HepG2 (cell line): Measurements from ENCODE around the gene C1QL2. TPM values are rescaled to one million over a fixed set of nuclear protein-coding genes. Genes with fewer than 3 reads are reported as not detected.

Experiments
- ATAC-seq: fragments of 200-7000 bp; cut with Tn5 transposase; 3 replicates; pipeline ENCODE4 v1.9.1; 2020; ENCODE audit warnings: mild to moderate bottlenecking, moderate library complexity
- BruUV-seq: library from RNA; stranded (reverse); fragments of 400-500 nt; replicated peaks from 2 replicates; lab custom pipeline; 2021; lab: Mats Ljungman, UMichigan
- CTCF ChIA-PET: fragments of 300-600 bp; formaldehyde crosslinking; extraction: SDS; loops from one replicate; lab custom pipeline; 2021; ENCODE audit warnings: low total read pairs, inconsistent platforms, low intra/inter-chr PET ratio; lab: Yijun Ruan, JAX
- POLR2A ChIA-PET: fragments of 350-600 bp; sonication (Branson Sonifier 250); formaldehyde crosslinking; loops from one replicate; lab custom pipeline; 2020; ENCODE audit warnings: antibody characterized with exemption, inconsistent platforms; lab: Yijun Ruan, JAX
- DNase-seq: peaks from one replicate; pipeline ENCODE4 v3.0.0-alpha.2; 2015; ENCODE audit warnings: low spot score
- FAIRE-seq: peaks from 3 replicates; lab custom pipeline; 2011; peaks lifted over from hg19 to GRCh38; lab: Jason Lieb, UNC
- H2AFZ ChIP-seq: one replicate; pipeline ENCODE4 v1.6.1; 2011; ENCODE audit warnings: low read length, inconsistent platforms
- H3K27ac ChIP-seq: fragments of 300-600 bp; 3 replicates; pipeline ENCODE4 v1.8.0; 2011; ENCODE audit warnings: mixed run types, mild to moderate bottlenecking, mixed read lengths, low read length, inconsistent platforms; ENCODE audit not compliant: insufficient read depth; ENCODE audit errors: extremely low read length
- H3K27me3 ChIP-seq, 2 experiments: fragments of 200-600 bp in 1 of 2; 2 replicates in 1 of 2; 3 replicates in 1 of 2; pipeline versions ENCODE4 v1.6.0 to v1.8.0; 2011; ENCODE audit warnings: low read length in 2 of 2, mild to moderate bottlenecking in 2 of 2, moderate library complexity in 2 of 2, inconsistent platforms in 1 of 2; ENCODE audit not compliant: insufficient read depth in 2 of 2, control insufficient read depth in 1 of 2
- H3K36me3 ChIP-seq, 2 experiments: fragments of 200-600 bp in 1 of 2; replicated peaks in 1 of 2; 2 replicates in 1 of 2; 3 replicates in 1 of 2; pipeline versions ENCODE4 v1.5.1 to v1.8.0; 2011; ENCODE audit warnings: low read length in 2 of 2, inconsistent platforms in 1 of 2; ENCODE audit not compliant: insufficient read depth in 2 of 2, control insufficient read depth in 1 of 2
- H3K4me1 ChIP-seq: 2 replicates; pipeline ENCODE4 v1.5.1; 2012; ENCODE audit warnings: low read length, inconsistent platforms; ENCODE audit not compliant: insufficient read depth
- H3K4me2 ChIP-seq: 2 replicates; pipeline ENCODE4 v1.6.0; 2011; ENCODE audit warnings: low read depth, low read length, inconsistent platforms
- H3K4me3 ChIP-seq, 3 experiments: fragments of 200-600 bp in 1 of 3; sonication (generic), shearing (Covaris generic) in 1 of 3; replicated peaks in 1 of 3; 2 replicates each; pipeline ENCODE4 v1.5.1; 2011 to 2016; ENCODE audit warnings: low read length in 3 of 3, inconsistent platforms in 2 of 3, low read depth in 2 of 3, mild to moderate bottlenecking in 2 of 3, control low read depth in 1 of 3, mixed read lengths in 1 of 3; ENCODE audit not compliant: insufficient read depth in 1 of 3
- H3K79me2 ChIP-seq: one replicate; pipeline ENCODE4 v1.6.1; 2011; ENCODE audit warnings: low read length, inconsistent platforms; ENCODE audit not compliant: insufficient read depth
- H3K9ac ChIP-seq: 2 replicates; pipeline ENCODE4 v1.6.0; 2011; ENCODE audit warnings: mild to moderate bottlenecking, low read depth, low read length, inconsistent platforms; ENCODE audit not compliant: insufficient read depth
- H3K9me3 ChIP-seq: 2 replicates; pipeline ENCODE4 v1.5.1; 2012; ENCODE audit warnings: mild to moderate bottlenecking, low read length
- H4K20me1 ChIP-seq: 2 replicates; pipeline ENCODE4 v1.6.0; 2011; ENCODE audit warnings: inconsistent platforms, mild to moderate bottlenecking, low read length, moderate library complexity; ENCODE audit not compliant: insufficient read depth
- FOSL1 ChIP-seq: sonication (generic); formaldehyde crosslinking; IDR thresholded peaks from 2 replicates; pipeline ENCODE4 v1.9.0; 2021; ENCODE audit warnings: missing genetic modification reagents, borderline replicate concordance
- FOXA1 ChIP-seq, 2 experiments: fragments of 450-650 bp in 1 of 2; sonication (generic) in 1 of 2; formaldehyde crosslinking in 1 of 2; IDR thresholded peaks; 2 replicates each; pipeline versions ENCODE4 v1.4.0 to v1.6.1; 2016 to 2020; ENCODE audit warnings: missing genetic modification reagents in 1 of 2
- GATA4 ChIP-seq: sonication (generic); IDR thresholded peaks from 2 replicates; pipeline ENCODE4 v1.6.1; 2016; ENCODE audit warnings: antibody characterized with exemption, low read depth, borderline replicate concordance
- GPN1 ChIP-seq: sonication (generic); formaldehyde crosslinking; IDR thresholded peaks from 2 replicates; pipeline ENCODE4 v1.5.1; 2020; ENCODE audit warnings: missing genetic modification reagents, borderline replicate concordance
- GZF1 ChIP-seq: sonication (generic); formaldehyde crosslinking; IDR thresholded peaks from 2 replicates; pipeline ENCODE4 v1.5.1; 2020; ENCODE audit warnings: mild to moderate bottlenecking, missing genetic modification reagents
- NR0B2 ChIP-seq: sonication (generic); formaldehyde crosslinking; IDR thresholded peaks from 2 replicates; pipeline ENCODE4 v1.4.0; 2020; ENCODE audit warnings: mild to moderate bottlenecking, missing genetic modification reagents
- PREB ChIP-seq: sonication (generic); formaldehyde crosslinking; IDR thresholded peaks from 2 replicates; pipeline ENCODE4 v1.4.0; 2020; ENCODE audit warnings: missing genetic modification reagents
- PRMT3 ChIP-seq: sonication (generic); formaldehyde crosslinking; IDR thresholded peaks from 2 replicates; pipeline ENCODE4 v1.8.1; 2022; ENCODE audit warnings: low read depth, mild to moderate bottlenecking, moderate library complexity, missing genetic modification reagents, borderline replicate concordance
- SOX6 ChIP-seq, 2 experiments: fragments of 450-650 bp in 1 of 2; sonication (generic) in 1 of 2; formaldehyde crosslinking in 1 of 2; IDR thresholded peaks; 2 replicates each; pipeline versions ENCODE4 v1.4.0 to v1.6.1; 2017 to 2020; ENCODE audit warnings: antibody characterized with exemption in 1 of 2, mild to moderate bottlenecking in 1 of 2, missing genetic modification reagents in 1 of 2
- SP5 ChIP-seq: IDR thresholded peaks from 2 replicates; pipeline ENCODE4 v1.6.1; 2016; ENCODE audit warnings: low read depth, borderline replicate concordance
- YEATS2 ChIP-seq: sonication (generic); formaldehyde crosslinking; IDR thresholded peaks from 2 replicates; pipeline ENCODE4 v1.4.0; 2020; ENCODE audit warnings: missing genetic modification reagents, borderline replicate concordance
- ZFP91 ChIP-seq: sonication (generic); formaldehyde crosslinking; IDR thresholded peaks from 2 replicates; pipeline ENCODE4 v1.9.0; 2022; ENCODE audit warnings: missing genetic modification reagents, mild to moderate bottlenecking, borderline replicate concordance
- ZNF101 ChIP-seq: sonication (generic); formaldehyde crosslinking; IDR thresholded peaks from 2 replicates; pipeline ENCODE4 v1.4.0; 2020; ENCODE audit warnings: mild to moderate bottlenecking, low read depth, missing genetic modification reagents, borderline replicate concordance
- ZNF235 ChIP-seq: sonication (generic); formaldehyde crosslinking; IDR thresholded peaks from 2 replicates; pipeline ENCODE4 v1.8.1; 2023; ENCODE audit warnings: mild to moderate bottlenecking, missing genetic modification reagents, borderline replicate concordance
- ZNF251 ChIP-seq: sonication (generic); formaldehyde crosslinking; IDR thresholded peaks from 2 replicates; pipeline ENCODE4 v1.9.0; 2021; ENCODE audit warnings: mild to moderate bottlenecking, missing genetic modification reagents
- ZNF263 ChIP-seq: sonication (generic); formaldehyde crosslinking; IDR thresholded peaks from 2 replicates; pipeline ENCODE4 v1.4.0; 2020; ENCODE audit warnings: missing genetic modification reagents
- ZNF510 ChIP-seq: sonication (generic); formaldehyde crosslinking; IDR thresholded peaks from 2 replicates; pipeline ENCODE4 v1.4.0; 2020; ENCODE audit warnings: low read depth, mild to moderate bottlenecking, missing genetic modification reagents
- ZNF619 ChIP-seq: sonication (generic); formaldehyde crosslinking; IDR thresholded peaks from 2 replicates; pipeline ENCODE4 v1.4.0; 2020; ENCODE audit warnings: mild to moderate bottlenecking, missing genetic modification reagents
- WGBS: methylation state at CpG from one replicate; pipeline ENCODE4 v1.1.6; 2017; ENCODE audit warnings: low lambda C conversion rate; 5-methylcytosine and 5-hydroxymethylcytosine counted together
- in situ Hi-C: cut with HindIII; loops from 2 replicates; pipeline ENCODE4 v1.10.0; 2017; ENCODE audit warnings: low pct_unique_long_range_greater_than_20kb; ENCODE audit not compliant: extremely low pct_ligation_motif_present
- intact Hi-C: fragments of 100-400 bp; cut with micrococcal nuclease; formaldehyde crosslinking; loops from one replicate; pipeline ENCODE4 v1.10.0; 2022; ENCODE audit not compliant: unreplicated experiment
- polyA plus RNA-seq, 8 experiments: library from polyadenylated mRNA; depleted of rRNA in 3 of 8; stranded (reverse) in 7 of 8; unstranded in 1 of 8; fragments of >200 nt; fragmentation: Illumina TruSeq in 4 of 8; extraction: Trizol in 4 of 8; gene quantifications; 2 replicates each; pipeline versions ENCODE4 v1.2.1 to v1.2.3, GENCODE V29; 2011 to 2016; ENCODE audit warnings: low read depth in 4 of 8, missing spikeins in 1 of 8, mixed read lengths in 1 of 8; ENCODE audit not compliant: insufficient read depth in 1 of 8
- total RNA-seq, 5 experiments: library from RNA; depleted of rRNA; stranded (reverse); fragments of >200 nt; fragmentation: Illumina TruSeq; extraction: Trizol; gene quantifications; 2 replicates each; pipeline ENCODE4 v1.2.3, GENCODE V29; 2016; ENCODE audit warnings: low read depth in 1 of 5

C1QL2 gene
- total and polyA plus RNA-seq, 2 of the 13 experiments (the other 11 are each of a cell fraction or from before 2014, with no cell fraction given), result not detected

- POLR2A ChIA-PET, result no interaction called here
Measured at GRCh38 chr2:119114266-119114665, 44.3 kb downstream of the C1QL2 start.

GRCh38 chr2:119113489-119113770 is 45.1 kb downstream of the C1QL2 start:
- no peaks in the 10 kb centered on the region for H3K36me3 ChIP-seq
- no peaks in the 10 kb centered on the region for H3K79me2 ChIP-seq
- H3K9me3 ChIP-seq, result no peaks in the 10 kb centered on the region
- peaks cover 3 to 23% of the 10 kb centered on the region in 2 experiments; a peak in 3 of 5 replicates for H3K27me3 ChIP-seq
- no peaks in the 10 kb centered on the region; the same call in 1 of the 2 replicates for H4K20me1 ChIP-seq
- CTCF ChIA-PET, result no interaction called here
- in situ Hi-C loops, result no loop called here
- H3K4me1 ChIP-seq, result no peaks in the 10 kb centered on the region
- BruUV-seq, result no TSS peak
- no peak overlapping the region for H3K9ac ChIP-seq
- H3K4me2 ChIP-seq, result no peak overlapping the region
- FAIRE-seq, result no peak
- no peak for ATAC-seq
- no peak overlapping the region for H3K4me3 ChIP-seq
- POLR2A ChIA-PET, result no interaction called here
- no peak overlapping the region for H2AFZ ChIP-seq
- 42% methylated on average over 3 of the region's 4 CpGs for whole genome bisulfite sequencing
- H3K27ac ChIP-seq, result no peak overlapping the region
- DNase-seq, result no peak
- intact Hi-C loops, result no loop called here
- TF ChIP-seq FOXA1 (IDR thresholded peaks at IDR 0.05), result no peak
- no peak for TF ChIP-seq FOXA1 (CRISPR knock-in tag; IDR thresholded peaks at IDR 0.05)
- TF ChIP-seq ZNF101 (CRISPR knock-in tag), result no peak
- no peak for TF ChIP-seq NR0B2
- TF ChIP-seq ZFP91, result no peak
- no peak for TF ChIP-seq ZNF263 (CRISPR knock-in tag)
- TF ChIP-seq SOX6 (IDR thresholded peaks at IDR 0.05), result no peak
- no peak for TF ChIP-seq SOX6 (CRISPR knock-in tag; IDR thresholded peaks at IDR 0.05)
- no peak for TF ChIP-seq GPN1

More at GRCh38 chr2:119114266-119114665, 44.3 kb downstream of the C1QL2 start:
- FAIRE-seq (no peak), ATAC-seq (no peak), DNase-seq (no peak)
- Histone ChIP-seq H3K4me3 (no peak overlapping the region), H4K20me1 (no peaks in the 10 kb centered on the region; the same call in 1 of the 2 replicates), H3K36me3 (no peaks in the 10 kb centered on the region), H3K27me3 (peaks cover 3 to 23% of the 10 kb centered on the region in 2 experiments; a peak in 3 of 5 replicates), H3K79me2 (no peaks in the 10 kb centered on the region), H3K27ac (no peak overlapping the region), H3K4me1 (no peaks in the 10 kb centered on the region), H2AFZ (no peak overlapping the region), H3K9ac (no peak overlapping the region), H3K4me2 (no peak overlapping the region), H3K9me3 (no peaks in the 10 kb centered on the region)
- CTCF ChIA-PET, result no interaction called here
- intact Hi-C loops, result no loop called here
- in situ Hi-C loops, result no loop called here
- 16% methylated on average over 3 of the region's 3 CpGs for WGBS
- BruUV-seq, result no TSS peak
- no peak for TF ChIP-seq GATA4
- TF ChIP-seq PREB (CRISPR knock-in tag), result no peak
- no peak for TF ChIP-seq ZNF510
- TF ChIP-seq ZNF235 (CRISPR knock-in tag), result no peak
- TF ChIP-seq YEATS2 (CRISPR knock-in tag), result no peak
- no peak for TF ChIP-seq GZF1 (CRISPR knock-in tag)
- no peak for TF ChIP-seq FOSL1 (CRISPR knock-in tag)
- no peak for TF ChIP-seq SP5 (CRISPR knock-in tag)
- no peak for TF ChIP-seq ZNF251 (CRISPR knock-in tag)
- no peak for TF ChIP-seq ZNF619 (CRISPR knock-in tag)
- TF ChIP-seq PRMT3, result no peak
